Rectal smooth muscle tissue (tissue), 1 donor: Measurements from ENCODE around the gene PARVB.

Experiments
- H3K27ac ChIP-seq: one replicate; pipeline ENCODE4 v1.7.0; 2013; ENCODE audit warnings: low read depth, low read length, inconsistent platforms
- H3K27me3 ChIP-seq: one replicate; pipeline ENCODE4 v1.7.0; 2013; ENCODE audit warnings: low read length; ENCODE audit not compliant: control insufficient read depth, insufficient read depth
- H3K36me3 ChIP-seq: one replicate; pipeline ENCODE4 v1.7.0; 2013; ENCODE audit warnings: low read length; ENCODE audit not compliant: control insufficient read depth, insufficient read depth
- H3K4me1 ChIP-seq: one replicate; pipeline ENCODE4 v1.7.0; 2013; ENCODE audit warnings: low read length; ENCODE audit not compliant: control insufficient read depth, insufficient read depth
- H3K4me3 ChIP-seq: one replicate; pipeline ENCODE4 v1.7.0; 2013; ENCODE audit warnings: low read length
- H3K9ac ChIP-seq: one replicate; pipeline ENCODE4 v1.7.0; 2013; ENCODE audit warnings: low read length

PARVB gene

GRCh38 chr22:44218071-44218470, 194.0 kb downstream of the PARVB start:
- Histone ChIP-seq H3K9ac (no peak overlapping the region), H3K4me1 (no peaks in the 10 kb centered on the region), H3K36me3 (no peaks in the 10 kb centered on the region), H3K27ac (no peak overlapping the region), H3K27me3 (no peaks in the 10 kb centered on the region), H3K4me3 (no peak overlapping the region)

GRCh38 chr22:44219101-44219870, 195.2 kb downstream of the PARVB start:
- no peaks in the 10 kb centered on the region for H3K27me3 ChIP-seq
- no peaks in the 10 kb centered on the region for H3K4me1 ChIP-seq

GRCh38 chr22:44220727-44221680, 196.9 kb downstream of the PARVB start:
- Histone ChIP-seq H3K4me1 (no peaks in the 10 kb centered on the region), H3K9ac (no peak overlapping the region), H3K4me3 (no peak overlapping the region), H3K36me3 (no peaks in the 10 kb centered on the region), H3K27me3 (no peaks in the 10 kb centered on the region), H3K27ac (no peak overlapping the region)

More at GRCh38 chr22:44219101-44219870, 195.2 kb downstream of the PARVB start:
- no peak overlapping the region for H3K4me3 ChIP-seq
- no peaks in the 10 kb centered on the region for H3K36me3 ChIP-seq
- H3K9ac ChIP-seq: no peak overlapping the region
- no peak overlapping the region for H3K27ac ChIP-seq

GRCh38 chr22:44221710-44222475, 197.8 kb downstream of the PARVB start:
- H3K4me1 ChIP-seq: no peaks in the 10 kb centered on the region
- H3K27me3 ChIP-seq: no peaks in the 10 kb centered on the region
- no peak overlapping the region for H3K4me3 ChIP-seq
- H3K27ac ChIP-seq: no peak overlapping the region
- no peaks in the 10 kb centered on the region for H3K36me3 ChIP-seq
- H3K9ac ChIP-seq: no peak overlapping the region
